Glomerular visceral epithelial cell (primary cell): Measurements from ENCODE around the gene CYSRT1.

Experiments
- DNase-seq: peaks from one replicate; pipeline ENCODE4 v3.0.0-alpha.2; 2016; ENCODE audit errors: extremely low spot score

CYSRT1 gene

DNA sequence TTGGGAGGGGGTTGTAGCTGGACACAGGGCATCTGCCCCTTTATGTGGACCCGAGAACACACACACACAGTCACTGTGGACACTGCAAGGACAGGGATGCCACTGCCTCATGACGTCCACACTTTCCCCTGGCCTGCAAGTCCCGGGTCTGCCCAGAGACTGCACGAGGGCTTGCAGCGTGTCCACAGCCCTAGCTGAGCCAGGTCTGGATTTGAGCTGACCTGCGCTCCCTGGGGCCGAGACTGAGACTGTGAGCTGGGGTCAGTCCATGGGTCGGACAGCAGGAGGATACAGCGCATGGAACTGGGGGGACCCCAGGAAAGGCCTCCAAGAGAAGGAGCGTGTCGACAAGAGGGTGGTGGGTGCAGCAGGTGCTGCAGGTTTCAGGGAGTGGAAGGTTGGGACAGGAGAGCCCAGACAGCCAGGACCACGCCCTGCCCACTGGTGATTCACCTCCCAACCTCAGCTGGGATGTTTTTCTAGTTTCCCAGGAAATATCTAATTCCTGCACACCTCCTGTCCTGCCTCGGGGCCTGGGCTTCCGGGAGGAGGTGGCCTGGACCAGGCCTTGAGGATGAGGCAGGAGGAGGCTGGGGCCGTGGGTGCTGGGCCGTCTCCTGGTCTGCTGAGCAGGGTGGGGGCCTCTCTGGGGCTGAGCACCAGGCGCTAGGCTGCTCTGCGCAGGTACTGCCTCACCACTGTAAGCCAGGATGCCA is 1.5 kb downstream of the CYSRT1 start:
- peak; percentile 78 for DNase-seq

DNA sequence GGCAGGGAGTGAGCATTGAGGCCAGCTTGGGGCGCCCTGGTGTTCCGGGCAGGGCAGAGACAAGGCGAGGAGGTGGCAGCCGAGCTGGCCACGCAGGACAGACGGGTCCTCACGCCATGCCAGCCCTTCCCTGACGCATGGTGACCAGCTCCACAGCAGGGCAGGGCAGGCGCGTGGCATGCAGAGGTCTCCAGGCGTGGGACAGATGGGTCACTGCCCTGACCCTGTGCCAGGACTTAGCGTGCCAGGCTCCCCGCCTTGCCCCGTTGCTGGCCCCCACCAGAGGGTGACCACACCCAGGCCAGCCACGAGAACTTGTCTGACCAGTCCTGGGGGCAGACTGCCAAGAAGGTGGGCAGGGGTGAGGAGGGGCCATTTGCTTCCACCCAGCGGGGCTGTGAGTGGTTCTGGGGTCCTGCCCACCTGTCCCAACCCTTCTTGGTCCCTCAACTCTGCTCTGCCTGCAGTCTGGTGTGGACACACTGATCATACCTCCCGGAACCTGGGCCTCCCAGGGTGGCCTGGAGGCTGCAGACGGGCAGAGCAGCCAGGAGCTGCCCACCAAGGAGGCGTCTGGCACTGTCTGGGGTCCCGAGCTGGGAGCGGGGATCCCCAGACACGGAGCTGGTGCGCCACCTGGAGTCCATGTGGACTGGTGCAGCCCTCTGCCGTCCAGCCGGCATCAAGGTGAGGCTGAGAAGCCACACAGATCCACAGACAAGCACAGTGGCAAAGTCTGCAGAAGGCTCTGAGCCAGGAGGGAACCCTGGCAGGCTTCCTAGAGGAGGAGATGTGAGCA is 2.3 kb downstream of the CYSRT1 start, which contains the start of gene RNF224:
TSS of gene RNF224 (plus strand) at position 449 of the 799 bp plus-strand sequence. CDS start 834 bp downstream, outside the sequence.
- peak; percentile 86 for DNase-seq

DNA sequence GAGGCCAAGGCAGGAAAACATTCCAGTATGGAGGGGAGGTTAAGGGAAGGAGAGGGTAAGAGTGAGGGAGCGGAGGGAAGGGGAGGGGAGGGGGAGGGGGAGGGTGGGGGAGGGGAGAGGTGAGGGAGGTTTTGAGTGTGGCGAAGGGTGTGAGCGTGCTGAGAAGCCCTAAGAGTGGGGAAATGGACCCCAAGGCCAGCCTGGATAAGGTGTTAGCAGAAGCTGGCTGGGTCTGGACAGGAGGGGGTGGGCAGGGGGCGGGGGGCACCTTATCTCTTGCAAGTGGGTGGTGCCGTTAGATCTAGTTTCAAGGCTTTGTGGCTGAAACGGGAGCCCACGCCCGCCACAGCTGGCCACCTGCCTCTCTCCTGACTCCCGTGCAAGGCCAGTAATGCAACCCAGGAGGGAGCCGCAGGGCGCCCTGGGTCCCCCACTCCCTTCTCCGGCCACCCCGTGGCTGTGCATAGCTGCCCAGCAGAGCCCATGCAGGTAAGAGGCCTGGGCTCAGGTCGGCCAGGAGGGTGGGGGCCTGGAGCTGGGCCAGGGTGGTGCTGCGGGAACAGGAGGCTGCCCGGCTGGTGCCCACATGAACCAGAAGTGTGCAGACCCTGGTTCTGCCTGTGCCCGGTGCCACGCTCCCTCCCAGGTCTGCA is 3.0 kb downstream of the CYSRT1 start:
- no peak for DNase-seq

DNA sequence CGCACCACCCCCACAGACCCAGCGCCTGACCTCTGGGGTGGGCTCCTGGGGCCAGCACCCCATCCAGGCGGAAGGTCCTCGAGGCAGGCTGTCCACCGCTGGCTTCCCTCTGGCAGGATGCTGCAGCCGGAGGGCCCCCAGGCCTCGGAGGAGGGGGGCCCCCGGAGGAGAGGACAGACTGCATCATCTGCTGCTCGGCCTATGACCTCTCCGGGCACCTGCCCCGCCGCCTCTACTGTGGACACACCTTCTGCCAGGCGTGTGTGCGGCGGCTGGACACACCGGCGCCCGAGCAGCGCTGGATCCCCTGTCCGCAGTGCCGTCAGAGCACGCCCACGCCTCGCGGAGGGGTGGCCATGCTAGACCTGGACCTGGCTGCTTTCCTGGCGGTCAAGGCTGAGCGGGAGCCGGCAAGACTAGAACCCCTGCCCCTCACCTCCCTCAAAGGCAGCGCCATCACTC is 3.6 kb downstream of the CYSRT1 start:
- DNase-seq: no peak

DNA sequence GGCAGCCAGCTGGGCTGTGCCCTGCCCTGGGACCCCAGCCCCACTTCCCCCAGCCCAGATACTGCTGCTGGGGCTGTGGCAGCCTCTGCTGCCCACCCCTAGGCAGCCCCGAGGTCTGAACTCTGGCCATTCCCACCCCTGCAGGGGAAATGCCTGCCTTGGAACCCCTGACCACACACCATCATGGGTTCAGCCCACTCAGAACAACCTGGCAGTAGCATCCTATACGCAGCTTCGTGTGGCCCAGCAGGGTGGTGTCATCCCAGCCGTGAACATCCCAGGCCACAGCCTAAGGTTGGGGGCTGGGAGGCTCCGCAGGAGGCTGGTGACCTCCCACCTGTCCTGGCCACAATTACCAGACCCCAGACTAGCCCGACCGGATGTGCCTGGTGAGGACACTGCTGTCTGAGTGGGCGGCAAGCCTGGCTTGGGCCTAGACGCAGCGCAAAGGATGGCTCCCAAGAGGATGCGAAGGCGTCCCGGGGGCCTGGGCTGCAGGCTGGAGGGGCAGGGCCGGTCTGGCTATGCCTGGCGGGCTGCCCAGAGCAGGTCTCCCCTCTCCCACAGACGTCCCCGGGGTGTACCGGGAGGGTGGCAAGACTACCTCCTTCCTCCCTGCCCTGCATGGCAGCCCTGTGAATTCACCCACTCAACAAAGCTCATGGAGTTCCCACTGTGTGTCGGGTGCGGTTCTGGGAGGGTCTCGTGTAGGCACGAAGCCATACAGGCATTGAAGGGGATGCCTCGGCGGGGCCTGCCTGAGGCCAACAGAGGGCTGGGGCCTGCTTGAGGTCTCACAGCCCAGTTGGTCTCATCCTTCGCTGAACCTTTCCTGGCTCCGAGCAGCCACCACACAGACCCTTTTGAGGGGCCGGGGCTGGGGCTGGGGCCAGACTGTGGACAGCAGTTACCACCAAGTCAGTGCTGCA is 4.3 kb downstream of the CYSRT1 start:
- no peak for DNase-seq

DNA sequence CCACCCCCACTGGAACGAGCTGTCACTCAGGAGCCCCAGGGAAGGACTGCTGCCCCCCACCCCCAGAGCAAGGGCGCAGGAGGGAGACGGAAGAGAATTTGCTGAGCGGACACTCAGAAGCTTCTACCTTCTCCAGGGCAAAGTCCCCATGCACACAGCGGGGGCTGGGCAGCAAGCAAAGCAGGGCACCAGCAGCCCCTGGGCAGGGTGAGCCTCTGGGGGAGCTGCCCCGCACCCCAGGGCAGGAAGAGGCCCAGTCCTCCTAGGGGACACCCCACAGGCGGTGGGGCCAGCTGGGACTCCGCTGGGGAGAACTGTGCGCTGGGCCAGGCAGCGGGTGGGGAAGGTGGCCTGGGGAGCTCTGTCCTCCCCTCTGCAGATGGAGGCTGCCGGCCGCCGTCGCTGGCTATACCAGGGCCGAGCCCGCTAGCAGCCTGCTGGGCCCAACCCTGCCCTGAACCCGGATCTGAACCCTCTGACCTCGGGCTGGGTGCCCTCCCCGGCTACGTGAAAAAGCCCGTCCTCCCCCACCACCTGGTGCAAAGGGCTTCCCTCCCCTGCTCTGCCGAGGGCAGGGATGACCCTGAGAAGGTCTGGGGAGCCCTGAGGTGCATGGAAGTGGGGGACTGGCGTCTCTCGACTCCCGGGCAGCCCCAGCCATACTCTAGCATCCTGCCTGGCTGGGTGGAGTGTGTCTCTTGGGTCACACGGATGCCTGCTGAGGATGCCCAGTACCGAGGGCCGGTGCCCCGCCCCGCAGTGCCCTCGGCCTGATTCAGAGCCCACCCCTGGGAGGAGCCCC is 5.1 kb downstream of the CYSRT1 start:
- no peak for DNase-seq

DNA sequence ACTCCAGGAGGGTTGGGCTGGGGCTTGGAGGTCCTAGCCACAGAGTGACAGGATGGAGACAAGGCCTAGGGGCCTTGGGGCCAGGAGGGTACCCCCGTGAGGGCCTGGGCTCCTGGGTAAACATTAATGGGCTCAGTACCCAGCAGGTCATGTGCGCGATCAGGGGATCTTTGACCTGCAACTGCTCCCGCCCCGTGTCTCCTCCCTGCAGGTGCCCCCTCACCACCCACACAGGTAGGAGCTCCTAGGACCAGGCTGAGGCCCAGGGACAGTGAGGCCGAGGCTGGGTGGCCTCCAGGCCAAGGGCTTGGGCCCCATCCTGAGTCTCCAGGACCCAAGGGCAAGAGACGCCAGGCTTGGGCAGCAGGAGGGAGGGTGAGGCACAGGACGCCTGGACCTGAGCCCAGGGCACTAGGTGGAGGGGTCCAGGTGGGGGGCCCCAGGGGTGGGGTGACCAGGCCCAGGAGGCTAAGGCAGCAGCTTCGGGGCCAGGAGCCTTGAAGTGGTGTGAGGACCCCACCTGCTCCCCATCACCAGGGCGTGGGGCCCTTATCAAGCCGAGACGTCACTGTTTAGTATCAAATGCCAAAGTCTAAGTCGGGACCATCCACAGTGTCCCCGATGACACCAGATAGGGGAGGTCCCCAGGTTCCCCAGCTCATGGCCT is 5.9 kb downstream of the CYSRT1 start, which contains the start of gene SLC34A3:
TSS of gene SLC34A3 (plus strand) at position 197 of the 667 bp plus-strand sequence. CDS start 802 bp downstream, outside the sequence.
- no peak for DNase-seq

DNA sequence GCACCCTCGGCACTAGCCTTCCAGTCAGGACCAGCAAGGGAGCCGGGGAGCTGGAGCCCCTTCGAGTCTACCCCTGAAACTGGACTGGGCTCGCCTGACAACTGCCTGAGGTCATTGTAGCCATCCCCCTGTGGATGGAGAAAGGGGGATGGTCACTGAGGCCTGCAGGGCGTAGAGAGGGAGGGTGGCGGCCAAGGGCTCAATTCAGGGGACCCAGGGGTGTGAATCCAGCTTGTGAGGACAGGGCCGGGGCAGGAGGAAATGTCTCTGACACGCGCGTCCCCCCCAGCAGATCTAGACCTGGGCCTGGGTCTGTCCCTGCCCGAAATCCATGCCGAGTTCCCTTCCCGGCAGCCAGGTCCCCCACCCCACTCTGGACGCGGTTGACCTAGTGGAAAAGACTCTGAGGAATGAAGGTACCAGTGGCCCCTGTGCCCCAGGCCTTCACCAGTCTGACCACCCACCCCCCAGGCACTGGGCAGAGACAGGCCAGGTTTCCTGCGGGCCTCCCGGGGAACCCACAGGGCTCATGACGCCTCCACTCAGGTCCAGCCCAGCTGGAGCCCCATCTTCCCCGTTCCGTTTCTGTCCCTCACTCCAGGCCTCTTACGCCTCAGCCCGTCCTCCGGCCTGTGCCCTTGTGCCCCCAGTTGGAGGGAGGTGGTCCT is 6.5 kb downstream of the CYSRT1 start:
- no peak for DNase-seq

DNA sequence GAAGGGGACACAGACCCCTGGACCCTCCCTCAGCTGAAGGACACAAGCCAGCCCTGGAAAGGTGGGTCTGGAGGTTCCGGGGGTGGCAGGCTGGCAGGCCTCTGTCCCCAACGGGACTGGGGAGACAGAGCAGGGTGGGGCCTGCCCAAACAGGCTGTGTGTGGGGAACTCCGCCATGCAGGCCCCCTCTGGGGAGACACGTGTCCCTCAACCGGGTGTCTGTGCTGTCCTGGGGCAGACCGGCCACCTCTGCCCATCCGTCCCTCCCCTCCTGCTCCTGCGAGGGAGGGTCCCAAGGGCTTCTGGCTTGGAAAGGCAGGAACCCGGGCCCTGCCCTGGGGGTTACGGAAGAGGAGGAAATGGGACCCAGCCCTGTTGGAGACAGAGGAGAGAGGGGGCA is 7.1 kb downstream of the CYSRT1 start:
- DNase-seq: no peak

DNA sequence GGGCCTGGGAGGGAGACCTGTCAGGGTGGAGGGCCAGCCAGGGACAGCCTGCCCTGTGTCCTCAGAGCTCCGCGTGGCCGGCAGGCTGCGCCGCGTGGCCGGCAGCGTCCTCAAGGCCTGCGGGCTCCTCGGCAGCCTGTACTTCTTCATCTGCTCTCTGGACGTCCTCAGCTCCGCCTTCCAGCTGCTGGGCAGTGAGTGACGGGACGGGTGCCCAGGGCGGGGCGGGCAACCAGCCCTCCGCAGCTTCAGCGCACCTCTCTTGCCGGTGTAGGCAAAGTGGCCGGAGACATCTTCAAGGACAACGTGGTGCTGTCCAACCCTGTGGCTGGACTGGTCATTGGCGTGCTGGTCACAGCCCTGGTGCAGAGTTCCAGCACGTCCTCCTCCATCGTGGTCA is 7.5 kb downstream of the CYSRT1 start:
- DNase-seq: no peak

DNA sequence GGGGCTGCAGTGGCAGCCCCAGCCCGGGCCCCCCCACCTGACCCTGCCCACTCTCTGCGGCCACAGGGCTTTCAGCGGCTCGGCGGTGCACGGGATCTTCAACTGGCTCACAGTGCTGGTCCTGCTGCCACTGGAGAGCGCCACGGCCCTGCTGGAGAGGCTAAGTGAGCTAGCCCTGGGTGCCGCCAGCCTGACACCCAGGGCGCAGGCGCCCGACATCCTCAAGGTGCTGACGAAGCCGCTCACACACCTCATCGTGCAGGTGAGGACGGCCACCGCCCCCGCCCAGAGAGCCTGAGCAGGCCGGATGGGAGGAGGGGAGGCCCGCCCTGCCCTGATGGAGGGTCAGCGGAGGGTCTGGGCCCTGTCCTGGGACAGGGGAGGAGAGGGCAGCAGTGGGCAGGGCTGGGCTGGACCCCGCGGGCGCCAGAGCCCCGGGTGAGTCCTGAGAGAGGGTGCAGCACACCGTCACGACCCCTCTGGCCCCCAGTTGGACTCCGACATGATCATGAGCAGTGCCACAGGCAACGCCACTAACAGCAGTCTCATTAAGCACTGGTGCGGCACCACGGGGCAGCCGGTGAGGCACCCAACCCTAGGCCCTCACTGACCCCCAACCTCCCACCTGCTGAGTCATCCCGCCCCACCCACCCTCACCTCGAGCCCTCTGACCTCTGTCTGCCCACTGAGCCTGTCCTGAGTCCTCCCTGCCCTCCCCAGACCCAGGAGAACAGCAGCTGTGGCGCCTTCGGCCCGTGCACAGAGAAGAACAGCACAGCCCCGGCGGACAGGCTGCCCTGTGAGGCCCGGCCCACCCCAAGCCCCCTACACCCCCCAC is 8.4 kb downstream of the CYSRT1 start:
- no peak for DNase-seq

DNA sequence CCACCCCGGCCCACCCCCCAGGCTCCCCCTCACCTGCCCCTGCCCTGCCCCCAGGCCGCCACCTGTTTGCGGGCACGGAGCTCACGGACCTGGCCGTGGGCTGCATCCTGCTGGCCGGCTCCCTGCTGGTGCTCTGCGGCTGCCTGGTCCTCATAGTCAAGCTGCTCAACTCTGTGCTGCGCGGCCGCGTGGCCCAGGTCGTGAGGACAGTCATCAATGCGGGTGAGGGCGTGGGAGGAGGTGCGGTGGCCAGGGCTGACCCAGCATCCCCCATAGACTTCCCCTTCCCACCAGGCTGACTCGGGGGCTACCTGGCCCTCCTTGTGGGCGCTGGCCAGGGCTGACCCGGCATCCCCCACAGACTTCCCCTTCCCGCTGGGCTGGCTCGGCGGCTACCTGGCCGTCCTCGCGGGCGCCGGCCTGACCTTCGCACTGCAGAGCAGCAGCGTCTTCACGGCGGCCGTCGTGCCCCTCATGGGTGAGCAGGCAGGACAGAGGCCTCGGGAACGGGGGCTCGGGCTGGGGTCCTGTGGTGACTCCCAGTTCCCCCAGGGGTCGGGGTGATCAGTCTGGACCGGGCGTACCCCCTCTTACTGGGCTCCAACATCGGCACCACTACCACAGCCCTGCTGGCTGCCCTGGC is 9.2 kb downstream of the CYSRT1 start:
- no peak for DNase-seq

DNA sequence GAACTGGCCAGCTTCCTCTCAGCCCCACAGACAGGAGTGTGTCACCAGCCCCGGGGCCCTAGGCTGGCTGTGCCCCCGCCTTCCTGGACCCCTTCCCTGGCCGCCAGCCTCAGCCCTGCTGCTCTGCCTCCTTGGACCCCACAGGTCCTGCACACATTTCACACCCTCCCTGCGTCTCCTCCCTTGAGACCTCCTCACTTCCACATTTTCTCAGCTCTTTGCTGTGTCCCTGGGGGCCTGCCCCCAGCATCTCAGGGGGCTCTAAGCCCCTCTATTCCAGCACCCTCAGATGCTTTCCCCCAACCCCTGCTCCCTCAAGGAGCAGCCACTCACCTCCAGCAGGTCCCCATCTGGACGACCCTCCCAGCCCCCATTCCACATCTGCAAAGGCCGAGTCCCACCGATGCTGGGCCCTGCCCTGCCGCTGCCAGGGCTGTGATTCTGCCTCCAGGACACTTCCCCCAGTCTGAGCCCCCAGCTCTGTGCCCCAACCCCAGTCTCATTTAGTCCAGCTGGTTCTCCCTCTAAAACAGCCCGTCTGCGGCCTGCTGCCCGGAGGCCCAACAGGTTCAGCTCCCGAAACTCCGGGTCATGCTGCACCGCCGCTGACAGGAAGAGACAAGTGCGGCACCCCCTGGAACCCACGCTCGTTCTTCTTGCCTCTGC is 9.9 kb downstream of the CYSRT1 start:
- no peak for DNase-seq

DNA sequence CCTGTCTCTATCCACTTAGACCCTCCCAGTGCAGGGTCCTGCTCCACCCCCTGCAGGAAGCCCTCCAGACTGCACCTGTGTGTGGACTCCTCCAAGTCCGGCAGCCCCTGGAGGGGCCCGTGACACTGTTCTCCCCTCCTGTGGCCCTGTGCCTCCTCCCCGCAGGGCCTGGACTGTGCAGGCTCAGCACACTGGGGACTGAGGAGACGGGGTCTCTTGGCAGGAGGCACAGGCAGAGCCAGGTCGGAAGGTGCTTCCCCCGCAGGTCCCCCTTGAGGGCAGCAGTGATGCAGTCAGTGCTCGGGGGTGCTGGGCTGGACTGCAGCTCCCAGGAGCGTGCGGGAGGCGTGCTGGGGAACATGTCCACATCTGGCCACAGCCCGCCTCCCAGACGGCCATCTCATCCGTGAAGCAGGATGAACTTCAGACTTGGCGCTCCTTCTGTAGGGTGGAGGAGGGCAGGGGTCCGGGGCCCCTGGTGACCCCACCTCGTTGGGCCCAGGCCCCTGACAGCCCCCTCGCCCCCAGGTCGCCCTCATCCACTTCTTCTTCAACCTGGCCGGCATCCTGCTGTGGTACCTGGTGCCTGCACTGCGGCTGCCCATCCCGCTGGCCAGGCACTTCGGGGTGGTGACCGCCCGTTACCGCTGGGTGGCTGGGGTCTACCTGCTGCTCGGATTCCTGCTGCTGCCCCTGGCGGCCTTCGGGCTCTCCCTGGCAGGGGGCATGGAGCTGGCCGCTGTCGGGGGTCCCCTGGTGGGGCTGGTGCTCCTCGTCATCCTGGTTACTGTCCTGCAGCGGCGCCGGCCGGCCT is 10.7 kb downstream of the CYSRT1 start:
- no peak for DNase-seq

DNA sequence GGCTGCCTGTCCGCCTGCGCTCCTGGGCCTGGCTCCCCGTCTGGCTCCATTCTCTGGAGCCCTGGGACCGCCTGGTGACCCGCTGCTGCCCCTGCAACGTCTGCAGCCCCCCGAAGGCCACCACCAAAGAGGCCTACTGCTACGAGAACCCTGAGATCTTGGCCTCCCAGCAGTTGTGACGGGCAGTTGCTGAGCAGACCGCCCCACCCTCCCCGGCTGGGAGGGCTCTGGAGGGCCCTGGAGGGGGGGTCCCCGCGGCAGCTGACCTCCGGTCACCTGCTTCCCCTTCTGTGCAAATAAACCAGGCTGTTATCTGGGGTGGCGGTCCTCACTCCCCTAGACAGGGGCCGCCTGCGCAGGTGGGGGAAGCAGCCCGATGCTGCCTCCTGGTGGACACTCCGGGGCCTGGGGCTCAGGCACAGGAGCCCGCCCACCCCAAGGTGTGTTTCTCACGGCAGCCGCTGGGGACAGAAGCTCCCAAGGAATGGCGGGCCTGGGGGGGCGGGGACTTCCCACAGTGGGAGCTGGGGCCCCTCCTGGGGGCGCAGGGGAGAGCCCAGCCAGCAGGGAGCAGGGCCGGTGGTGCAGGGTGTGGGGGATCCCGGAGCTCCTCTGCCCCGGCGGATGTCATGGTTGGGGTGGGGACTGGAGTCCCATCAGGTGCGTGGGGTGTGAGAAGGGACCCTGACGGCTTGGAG is 11.4 kb downstream of the CYSRT1 start:
- DNase-seq: peak; percentile 83

DNA sequence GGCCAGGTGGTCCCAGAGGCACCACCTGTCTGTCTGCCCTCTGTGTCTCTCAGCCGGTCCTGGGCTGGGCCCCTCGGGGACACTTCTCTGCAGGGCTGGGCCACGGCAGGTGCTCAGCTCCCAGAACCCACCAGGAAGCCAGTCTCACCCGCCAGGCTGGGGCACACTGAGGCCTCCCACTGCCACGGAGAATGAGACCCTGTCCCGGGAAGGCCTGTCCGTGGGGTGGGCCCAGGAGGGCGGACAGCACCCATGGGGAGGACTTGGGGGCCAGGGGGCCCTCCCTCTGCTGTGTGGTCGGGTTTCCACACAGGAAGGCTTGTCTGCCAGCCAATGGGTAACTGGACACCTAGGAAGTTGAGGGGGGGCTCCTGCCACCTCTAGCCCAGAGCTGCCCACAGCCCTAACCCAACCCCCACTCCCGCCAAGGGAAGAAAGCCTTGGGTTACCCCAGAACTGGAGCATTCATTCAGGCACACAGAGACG is 12.0 kb downstream of the CYSRT1 start:
- DNase-seq: no peak
